ENCODE data around the gene TP63.

The TP63 gene

DNA sequence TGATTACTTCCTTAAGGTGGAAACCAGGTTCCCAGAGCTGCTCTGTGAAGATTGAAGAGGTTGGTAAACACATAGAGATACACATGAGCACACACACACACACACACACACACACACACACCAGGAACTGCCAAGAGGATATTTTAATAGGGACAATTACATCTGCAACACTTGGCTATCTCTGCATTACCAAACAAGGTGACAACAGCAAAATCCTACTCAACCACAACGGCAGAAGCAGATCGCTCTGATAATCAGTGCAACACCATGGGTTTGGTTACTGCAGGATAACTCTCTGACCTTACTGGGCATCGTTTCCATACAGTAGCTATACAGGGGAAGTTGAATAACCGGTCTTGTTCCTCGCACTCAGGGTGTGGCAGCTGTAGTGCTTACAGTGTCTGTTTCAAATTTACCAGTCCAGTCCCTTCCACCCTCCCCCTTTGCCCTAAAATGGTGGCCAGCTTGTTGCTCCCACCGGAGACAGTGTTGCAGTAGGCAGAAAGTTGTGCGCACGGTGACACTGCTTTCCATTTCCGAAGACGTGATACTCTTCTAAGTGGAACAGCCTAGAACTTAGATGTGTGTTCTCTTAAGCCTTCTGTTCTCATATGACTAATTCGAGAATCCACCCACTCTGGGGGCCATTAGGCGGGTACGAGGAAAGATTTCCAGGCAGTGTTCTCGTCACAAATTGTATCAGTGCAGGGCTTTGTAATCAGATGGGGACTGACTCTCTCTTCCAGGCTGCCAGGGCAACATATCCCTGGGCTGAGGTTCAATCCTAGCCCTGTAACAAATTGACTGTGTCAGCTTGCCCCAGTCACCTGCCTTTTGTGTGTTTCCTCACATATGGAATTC lies 313.3 kb downstream of the TP63 start:
- no peak for DNase-seq

DNA sequence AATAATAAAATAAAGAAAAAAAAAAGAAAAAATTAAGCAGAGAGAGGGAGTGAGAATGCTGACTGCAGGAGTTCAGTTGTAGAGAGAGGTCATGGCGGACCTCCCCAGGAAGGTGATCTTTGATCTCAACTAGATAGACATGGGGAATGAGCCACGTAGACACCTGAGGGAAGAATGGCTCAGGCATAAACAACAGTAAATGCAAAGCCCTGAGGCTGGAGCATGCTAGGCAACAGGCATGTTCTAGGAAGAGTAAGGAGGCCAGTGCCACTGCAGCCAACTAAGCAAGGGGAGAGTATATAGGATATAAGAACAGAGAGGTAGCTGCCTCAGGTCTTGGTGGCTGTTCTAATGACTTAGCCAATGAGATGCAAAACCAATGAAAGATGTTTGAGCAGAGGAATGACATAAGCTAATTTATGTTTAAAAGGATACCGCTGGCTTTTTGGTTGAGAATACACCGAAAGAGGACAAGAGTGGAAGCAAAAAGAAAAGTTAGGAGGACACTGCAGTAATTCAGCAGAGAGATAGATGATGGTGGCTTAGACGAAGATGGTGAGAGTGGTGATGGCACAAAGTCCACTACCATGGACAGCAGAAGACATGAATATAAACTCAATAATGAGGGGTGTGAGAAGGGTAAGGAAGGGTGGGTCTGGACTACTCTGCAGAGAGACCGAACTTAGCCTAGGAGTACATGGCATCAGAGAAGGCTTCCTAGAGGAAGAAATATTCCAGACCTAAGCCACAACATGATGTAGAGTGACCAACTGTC lies 314.9 kb downstream of the TP63 start:
- no peak for DNase-seq

Measured in NCI-H1436 (cell line).